GM21737 (cell line): ENCODE data around the gene CNGA2.

Experiments used
- ATAC-seq: cut with Tn5 transposase; IDR thresholded peaks from one replicate; pipeline ENCODE4 v1.9.1; 2021; ENCODE audit warnings: mild to moderate bottlenecking, moderate library complexity; ENCODE audit not compliant: unreplicated experiment

The CNGA2 gene

DNA sequence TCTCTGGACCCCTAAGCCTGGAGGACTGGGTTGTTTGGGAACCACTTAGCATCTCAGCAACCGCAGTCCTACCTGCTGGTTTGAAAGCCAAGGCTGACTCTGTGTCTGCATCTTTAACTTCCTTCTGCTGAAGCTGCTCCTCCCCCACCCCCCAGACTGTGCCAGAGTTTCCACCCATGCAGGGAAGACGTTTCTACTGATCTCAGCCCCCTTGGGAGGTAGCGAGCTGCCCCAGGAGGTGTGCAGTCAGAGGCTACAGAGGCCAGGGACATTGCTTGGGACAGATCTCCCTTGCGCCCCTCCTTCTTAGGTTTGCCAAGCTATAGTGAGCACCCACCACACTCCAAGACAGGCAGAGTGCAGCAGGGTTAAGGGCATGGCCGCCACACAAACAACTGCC lies 23.4 kb upstream of the CNGA2 start:
- no peak for ATAC-seq

DNA sequence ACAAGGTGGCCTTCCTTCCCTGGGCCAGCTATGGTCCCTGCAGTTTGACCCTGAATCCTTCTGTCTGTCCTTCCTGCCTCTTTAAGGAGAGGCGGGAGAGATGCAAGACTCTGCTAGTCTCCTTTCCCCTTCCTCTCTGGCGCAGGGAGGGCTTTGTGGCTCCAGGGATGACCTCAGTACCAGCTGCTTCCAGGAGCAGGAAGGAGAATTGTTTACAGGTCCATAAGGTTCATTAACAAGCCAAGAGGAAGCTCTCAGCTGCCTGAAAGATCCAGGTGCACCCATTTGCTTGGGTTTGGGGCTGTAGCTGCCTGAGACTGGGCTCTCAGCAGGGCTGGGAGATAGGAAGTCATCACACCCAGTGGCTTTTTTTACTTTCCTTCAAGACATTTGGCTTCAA lies 22.8 kb upstream of the CNGA2 start:
- no peak for ATAC-seq

DNA sequence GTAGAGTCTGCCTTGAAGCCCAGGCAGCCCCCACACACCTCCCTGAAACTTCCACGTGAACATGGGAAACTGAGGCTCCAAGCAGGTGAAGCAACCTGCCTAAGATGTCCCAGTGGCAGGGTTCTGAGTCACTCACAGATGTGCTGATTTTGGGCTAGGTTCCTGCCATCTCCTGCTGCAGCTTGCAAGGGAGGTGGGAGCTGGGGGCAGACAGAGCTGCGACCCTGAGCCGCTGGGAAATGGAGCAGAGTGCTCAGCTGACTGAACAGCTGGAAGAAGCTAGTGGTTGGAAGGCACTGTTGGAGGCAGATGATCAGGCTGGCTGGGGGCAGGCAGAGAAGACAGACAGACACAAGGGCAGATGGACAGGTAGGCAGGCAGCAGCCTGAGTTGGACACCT lies 22.3 kb upstream of the CNGA2 start:
- no peak for ATAC-seq

DNA sequence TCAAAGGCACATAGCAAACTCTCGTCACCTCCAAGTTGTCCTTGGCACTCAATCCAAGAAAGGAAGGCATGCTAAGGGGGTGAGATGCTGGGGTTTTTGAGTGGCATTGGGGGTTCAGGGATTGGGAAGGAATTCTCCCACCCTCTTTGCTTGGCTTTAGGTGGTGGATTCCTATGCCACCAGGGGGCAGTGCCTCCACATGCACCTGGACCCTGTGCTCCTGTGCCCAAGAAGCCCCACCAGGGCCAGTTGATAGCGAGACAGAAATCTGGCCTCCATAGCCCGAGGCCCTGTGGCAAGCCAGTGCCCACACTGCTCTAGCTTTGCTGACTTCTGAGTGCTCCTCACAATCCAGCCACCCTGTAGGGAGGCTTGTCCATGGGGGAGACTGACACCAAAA lies 20.7 kb upstream of the CNGA2 start:
- ATAC-seq = no peak

DNA sequence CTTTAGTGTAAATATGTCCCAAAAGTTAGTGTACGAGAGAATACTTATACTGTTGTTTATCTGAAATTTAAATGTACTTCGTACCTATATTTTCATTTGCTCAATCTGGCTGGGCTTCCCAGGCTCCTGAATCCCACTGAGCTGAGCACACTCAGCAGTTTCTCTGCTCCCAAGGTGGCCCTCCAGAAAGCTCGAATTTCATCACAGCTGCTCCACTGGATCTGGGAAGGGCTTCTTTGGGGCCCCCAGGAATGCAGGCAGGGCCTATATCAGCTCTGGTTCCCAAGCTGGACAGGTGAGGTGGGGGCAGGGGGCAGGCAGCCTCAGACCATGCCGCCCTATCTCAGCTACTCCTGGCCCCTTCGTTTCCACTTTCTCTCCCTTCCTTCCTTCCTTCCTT lies 20.2 kb upstream of the CNGA2 start:
- ATAC-seq = no peak

DNA sequence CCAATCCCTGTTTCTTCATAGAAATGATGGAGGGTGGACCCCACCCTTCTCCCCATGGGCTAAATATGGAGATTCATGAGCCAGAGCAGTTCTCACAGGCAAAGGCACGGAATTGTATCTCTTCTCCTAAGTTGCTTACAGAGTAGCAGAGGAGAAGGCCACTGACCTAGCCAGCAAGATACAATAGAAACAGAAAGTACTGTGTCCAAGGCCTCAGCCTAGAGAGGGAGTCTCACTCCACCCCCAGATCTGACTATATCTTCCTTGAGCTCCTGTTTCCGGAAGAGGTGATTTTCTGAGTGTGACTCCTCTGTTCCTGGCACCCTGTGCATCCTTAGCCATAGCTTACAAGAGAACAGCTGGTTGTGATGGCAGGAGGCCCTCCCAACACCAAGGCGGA lies 18.8 kb upstream of the CNGA2 start, which contains the start of gene FATE1:
Gene FATE1, plus strand, starts transcription at position 284 of the 400 bp plus-strand sequence. Its CDS starts 85 bp downstream, at position 369.
- ATAC-seq = no peak

DNA sequence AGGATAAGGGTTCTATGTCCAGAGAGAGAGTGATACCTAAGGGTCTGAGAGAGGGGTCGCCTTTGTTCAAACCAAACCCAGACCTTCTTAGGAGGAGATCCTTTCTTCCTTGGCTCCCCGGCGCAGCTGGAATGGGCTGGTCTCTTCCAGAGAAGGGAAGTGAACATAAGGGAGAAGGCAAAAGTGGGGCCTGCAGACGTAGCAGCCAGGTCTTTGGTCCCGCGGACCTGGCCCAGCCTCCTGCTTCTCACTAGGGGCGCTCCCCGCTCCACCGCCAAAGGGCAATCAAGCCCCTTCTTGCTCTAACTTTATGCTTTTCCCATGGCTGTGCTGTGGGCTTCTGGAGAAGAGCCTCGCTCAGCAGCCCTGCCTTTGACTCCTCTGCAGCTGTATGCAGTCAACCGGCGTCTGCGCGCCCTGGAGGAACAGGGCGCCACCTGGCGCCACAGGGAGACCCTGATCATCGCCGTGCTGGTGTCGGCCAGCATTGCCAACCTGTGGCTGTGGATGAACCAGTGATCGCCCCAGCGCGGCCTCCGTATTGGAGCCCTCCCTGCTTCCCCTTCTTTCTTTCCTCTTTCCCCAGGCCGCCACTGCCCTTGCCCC lies 12.2 kb upstream of the CNGA2 start:
- ATAC-seq = no peak

DNA sequence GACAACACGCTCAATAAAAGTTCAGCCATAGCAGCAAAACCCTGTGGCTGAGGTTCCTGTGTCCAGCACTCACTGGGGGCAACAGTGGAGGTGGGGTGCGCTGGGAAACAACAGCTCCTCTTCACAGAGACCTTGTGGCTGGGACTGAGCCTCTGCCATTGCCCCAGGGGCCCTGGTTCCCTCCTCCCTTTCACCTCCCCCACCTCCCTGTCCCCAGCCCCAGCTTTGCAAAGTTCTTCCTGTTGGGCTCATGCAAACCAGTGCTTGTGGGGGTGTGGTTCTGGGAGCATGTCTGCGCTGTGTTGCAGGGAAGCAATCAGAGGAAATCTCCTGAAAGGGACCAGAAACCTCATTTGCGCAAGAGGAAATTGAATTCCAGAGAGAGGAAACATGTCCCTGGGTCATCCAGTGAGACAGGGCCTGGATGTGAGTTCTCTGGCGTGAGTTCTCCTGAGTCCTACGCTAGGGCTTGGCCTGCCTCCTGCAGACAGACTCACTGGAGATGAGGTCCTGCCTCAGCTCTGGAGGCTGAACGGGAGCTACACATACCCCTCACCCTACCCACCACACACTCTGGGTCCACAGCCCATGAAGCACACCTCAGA lies 11.3 kb upstream of the CNGA2 start:
- ATAC-seq = no peak

DNA sequence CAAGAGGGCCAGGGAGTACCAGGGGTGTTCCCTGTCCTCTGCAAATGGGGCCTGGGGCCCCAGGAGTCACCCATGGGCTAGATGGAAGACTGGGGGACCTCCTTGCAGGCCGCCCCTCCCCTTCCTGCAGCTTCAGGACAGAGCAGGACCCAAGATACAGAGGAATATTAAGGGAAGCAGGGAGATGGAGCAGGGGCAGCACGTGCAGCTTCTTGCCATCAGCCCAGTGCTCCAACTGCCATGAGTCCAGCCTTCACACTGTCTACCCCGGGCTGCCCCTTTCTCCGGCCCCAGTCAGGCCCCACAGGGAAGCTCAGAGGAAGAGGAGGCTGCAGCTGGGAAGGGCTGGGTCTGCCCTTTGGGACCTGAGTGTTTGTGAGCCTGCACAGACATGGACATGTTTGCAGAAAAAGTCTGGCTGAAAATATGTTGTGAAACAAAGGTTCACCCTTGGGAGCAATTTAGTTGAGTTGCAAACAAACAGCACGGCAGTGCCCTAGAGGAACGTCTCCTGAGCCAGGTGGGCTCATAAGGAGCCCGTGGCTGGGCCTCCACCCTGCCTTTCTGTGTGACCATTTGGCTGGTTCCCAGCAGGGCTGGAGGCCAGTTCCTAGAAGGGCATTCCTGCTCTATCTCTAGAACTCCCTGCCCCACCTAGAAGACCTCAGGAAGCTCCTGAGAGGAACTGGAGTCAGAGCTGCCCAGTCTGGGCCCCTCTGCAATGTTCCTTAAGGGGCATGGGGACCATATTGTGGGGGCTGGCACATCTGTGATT lies 9.8 kb upstream of the CNGA2 start:
- ATAC-seq = no peak

DNA sequence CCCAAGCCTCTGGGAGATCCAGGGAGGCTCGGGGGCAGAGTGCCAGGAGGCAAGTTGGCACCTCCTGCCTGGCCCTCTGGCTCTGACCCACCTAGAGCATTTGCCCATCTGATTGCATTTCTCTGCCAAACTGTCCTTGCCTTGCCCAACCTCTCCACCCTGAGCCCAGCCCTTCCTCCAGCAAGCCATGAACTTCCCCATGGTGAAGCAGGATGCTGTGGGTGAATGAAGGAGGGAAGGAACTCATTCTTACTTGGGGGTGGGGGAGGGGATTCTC lies 9.3 kb upstream of the CNGA2 start:
- no peak for ATAC-seq

DNA sequence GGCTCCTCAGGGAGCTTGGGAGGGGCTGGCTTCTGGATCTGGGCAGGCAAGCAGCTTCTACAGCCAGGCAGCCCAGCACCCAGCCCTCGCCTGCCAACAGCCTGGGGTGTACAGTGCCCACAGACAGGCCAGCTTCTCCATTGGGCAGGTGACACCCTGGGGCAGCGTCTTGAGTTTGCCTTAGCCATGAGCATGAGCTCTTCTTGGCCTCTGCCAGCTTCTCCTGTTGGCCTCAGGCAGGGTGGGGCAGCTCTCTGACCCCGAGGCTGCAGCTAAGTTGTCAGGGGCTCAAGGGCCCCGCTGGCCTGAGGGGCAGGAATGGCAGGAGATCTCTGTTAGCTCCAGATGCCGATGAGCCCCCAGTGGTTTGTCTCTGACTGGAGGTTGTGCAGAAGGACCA lies 7.8 kb upstream of the CNGA2 start:
- ATAC-seq = no peak

DNA sequence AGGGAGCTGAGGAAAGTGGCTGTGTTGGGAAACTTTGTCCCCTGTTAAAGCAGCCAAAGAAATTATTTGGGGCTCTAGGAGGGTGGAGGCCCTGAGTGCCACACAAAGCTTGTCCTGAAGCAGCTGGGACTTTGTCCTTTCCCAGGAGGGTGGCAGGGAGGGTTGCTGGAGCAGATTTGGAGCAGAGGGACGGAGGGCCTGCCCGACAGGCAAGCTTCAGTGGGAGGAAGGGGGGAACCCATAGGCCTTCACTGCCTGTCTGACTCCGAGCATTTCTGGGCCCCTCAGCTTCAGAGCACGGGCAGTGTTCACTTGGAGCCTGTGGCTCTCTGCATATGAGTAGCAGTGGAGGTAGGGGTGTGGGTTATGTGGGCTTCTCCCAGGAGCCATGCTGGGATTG lies 7.2 kb upstream of the CNGA2 start:
- ATAC-seq = no peak

DNA sequence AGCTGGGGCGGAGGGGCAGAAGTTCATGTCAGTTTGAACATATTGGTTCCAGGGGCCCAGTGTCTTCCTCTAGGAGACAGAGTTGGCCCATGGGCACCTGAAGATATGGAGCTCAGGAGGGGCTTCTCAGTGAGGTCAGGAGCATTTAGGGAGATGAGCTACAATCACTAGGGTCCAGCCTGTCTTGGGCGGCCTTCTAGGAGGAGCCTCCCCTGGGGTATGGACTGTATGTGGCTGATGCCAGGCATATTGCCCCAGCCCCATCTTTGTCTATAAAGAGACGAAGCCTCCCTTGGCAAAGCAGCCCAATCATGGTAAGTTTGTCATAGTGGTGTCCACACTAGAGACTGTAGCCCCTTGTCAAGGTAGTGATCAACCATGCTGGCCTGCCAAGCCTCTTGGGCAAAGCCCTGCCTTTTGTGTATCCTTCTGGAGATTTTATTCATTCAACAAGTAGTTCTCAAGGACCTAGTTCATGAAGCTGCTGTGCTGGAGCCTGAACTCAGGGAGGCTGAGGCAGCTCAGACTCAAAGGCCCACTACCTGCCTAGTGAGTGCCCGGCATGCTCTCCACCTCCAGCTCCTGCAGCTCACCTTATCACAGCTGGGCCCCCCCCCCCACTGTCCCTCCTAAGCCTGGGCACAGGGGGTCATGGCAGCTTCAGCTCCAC lies 5.4 kb upstream of the CNGA2 start:
- ATAC-seq = no peak

DNA sequence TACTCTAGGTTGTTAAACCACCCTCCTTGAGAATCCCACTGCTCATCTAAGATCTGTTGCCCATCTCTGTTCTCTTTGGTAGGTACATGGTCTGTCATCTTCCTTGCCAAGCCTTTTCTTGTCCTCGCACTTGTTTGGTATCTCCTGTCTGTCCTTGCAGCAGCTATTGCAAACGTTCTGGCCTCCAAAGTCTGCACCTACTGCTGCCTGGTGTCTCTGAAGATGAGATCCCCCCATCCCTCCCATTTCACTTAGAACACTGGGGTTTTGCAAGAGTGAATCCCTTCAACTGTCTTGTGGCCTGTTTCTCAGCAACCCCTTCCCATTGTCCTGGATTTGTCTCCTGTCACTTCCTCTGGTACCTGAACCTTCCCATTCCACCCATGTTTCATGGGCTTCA lies 673 bp downstream of the CNGA2 start:
- ATAC-seq = no peak

DNA sequence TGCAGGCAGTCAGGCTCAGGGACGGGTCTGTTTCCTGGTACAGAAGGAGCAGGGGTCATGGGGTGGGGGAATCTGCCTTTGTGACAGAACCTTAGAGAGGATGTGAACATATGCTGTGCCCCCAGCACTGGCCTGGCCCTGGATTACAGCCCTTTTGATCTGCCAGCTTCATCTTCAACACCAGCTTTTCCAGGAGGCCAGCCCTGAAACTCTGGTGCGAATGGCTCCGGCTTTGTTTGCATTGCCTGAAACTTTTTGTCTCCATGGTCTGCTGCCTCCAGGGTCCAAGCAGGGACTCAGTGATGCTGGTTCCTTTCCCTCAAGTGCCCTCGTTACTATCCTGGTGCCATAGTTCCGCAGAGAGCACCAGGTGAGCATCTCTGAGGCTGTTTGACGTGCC lies 2.1 kb downstream of the CNGA2 start:
- ATAC-seq = no peak

DNA sequence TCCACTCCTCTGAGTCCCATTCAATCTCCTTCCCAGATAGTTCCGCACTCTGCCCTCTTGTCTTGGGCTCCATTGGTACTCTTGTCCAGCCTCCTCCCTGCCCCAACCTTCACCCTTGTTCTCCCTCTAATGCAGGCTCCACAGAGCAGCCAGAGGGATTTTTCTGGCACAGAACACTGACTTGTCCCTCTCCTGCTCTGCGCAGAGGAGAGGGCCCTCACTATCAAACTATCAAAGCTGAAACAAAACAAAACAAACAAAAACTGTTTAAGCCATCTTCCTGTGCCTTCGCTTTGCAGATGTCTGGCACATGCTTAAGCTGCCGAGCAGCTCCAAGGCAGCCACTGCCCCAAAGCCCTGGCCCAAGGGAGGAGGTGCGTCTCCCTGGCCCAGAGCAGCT lies 2.9 kb downstream of the CNGA2 start:
- no peak for ATAC-seq

DNA sequence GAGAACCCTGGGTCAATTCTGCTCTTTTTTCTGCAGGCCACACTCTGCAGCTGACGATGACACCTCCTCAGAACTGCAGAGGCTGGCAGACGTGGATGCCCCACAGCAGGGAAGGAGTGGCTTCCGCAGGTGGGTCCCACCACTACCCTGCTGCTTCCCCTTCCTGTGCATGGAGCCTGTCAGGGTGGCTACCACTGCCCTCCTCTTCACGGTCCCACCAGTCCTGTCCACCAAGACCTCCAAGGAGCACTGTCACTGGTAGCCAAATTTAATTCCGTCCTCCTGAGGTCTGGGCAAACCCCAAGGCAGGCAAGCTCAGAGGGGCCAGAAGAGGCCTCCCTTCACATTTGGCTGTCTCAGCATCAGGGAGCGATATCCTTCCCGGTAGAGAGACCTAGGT lies 4.2 kb downstream of the CNGA2 start:
- no peak for ATAC-seq

DNA sequence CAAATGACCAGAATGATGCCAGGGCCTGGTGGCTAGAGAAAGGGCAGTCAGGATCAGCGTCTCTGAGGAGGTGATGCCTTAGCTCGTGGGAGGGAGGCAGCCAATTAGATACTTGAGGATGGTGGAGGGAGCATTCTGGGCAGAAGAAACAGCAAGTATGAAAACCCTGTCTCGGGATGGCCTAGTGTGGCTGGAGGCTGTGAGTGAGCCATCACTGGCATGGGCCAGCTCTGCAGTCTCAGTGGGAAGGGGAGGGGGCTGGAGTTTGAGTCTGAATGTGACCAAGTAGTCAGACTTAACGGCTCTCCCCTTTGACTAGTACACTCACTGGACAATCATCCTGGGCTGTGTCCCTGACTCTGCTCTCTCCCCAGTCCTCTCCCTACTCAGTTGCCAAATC lies 7.1 kb downstream of the CNGA2 start:
- no peak for ATAC-seq

DNA sequence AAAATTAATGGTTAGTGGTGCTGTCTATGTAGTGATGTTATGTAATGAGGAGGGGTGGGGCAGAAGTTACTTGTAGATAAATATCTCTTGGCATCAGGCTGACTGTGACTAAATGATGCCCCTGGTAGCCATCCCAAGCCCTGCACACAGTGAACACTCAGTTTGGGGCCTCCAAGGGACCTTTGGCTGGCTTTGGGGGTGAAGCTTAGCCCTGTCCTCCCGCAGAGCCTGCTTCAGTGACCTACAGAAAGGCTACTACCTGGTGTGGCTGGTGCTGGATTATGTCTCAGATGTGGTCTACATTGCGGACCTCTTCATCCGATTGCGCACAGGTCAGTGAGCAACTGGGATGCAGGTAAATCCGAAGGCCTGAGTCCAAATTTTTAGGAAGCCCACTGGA lies 7.8 kb downstream of the CNGA2 start:
- ATAC-seq = no peak

DNA sequence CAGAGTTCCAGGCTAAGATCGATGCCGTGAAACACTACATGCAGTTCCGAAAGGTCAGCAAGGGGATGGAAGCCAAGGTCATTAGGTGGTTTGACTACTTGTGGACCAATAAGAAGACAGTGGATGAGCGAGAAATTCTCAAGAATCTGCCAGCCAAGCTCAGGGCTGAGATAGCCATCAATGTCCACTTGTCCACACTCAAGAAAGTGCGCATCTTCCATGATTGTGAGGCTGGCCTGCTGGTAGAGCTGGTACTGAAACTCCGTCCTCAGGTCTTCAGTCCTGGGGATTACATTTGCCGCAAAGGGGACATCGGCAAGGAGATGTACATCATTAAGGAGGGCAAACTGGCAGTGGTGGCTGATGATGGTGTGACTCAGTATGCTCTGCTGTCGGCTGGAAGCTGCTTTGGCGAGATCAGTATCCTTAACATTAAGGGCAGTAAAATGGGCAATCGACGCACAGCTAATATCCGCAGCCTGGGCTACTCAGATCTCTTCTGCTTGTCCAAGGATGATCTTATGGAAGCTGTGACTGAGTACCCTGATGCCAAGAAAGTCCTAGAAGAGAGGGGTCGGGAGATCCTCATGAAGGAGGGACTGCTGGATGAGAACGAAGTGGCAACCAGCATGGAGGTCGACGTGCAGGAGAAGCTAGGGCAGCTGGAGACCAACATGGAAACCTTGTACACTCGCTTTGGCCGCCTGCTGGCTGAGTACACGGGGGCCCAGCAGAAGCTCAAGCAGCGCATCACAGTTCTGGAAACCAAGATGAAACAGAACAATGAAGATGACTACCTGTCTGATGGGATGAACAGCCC lies 9.3 kb downstream of the CNGA2 start:
- ATAC-seq = no peak

DNA sequence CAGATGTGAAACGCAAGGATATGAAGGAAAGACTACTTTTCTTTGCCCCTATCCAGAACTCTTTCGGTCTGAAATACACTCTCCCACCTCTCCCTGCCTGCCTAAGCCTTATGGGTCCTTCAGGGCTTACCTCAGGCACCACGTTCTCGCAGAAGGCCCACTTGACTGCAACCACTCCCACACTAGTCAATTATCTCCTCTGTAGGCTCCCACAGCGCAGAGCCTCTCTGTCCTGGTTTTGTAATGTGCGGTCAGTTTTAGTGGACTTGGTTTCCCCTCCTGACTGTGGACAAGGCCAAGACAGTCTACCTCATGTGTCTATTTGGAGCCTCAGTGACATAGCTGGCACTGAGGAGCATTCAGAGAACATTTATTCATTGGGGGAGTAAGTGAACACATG lies 11.1 kb downstream of the CNGA2 start:
- no peak for ATAC-seq
